Sigmoid colon (tissue), 4 donors: Measurements from ENCODE around the gene B4GALNT3.

Source experiments
- POLR2A ChIP-seq, 2 donors: fragments of 450-650 bp; IDR thresholded peaks; one replicate each; pipeline ENCODE4 v1.6.1; 2016; ENCODE audit warnings: antibody characterized with exemption in 2 of 2, mild to moderate bottlenecking in 2 of 2, moderate library complexity in 2 of 2
- POLR2AphosphoS5 ChIP-seq, 4 donors: sonication (generic); formaldehyde crosslinking; IDR thresholded peaks; one replicate each; pipeline ENCODE4 v1.6.1; 2017; ENCODE audit warnings: antibody characterized with exemption in 4 of 4
- TF ChIP-seq, protein P1 (sequence below), 4 experiments: fragments of 450-650 bp in 3 of 4; fragments of 200-600 bp in 1 of 4; IDR thresholded peaks; one replicate each; pipeline ENCODE4 v1.5.1; 2016 to 2019; ENCODE audit warnings: antibody characterized with exemption in 4 of 4, mild to moderate bottlenecking in 3 of 4, moderate library complexity in 2 of 4

DNA sequence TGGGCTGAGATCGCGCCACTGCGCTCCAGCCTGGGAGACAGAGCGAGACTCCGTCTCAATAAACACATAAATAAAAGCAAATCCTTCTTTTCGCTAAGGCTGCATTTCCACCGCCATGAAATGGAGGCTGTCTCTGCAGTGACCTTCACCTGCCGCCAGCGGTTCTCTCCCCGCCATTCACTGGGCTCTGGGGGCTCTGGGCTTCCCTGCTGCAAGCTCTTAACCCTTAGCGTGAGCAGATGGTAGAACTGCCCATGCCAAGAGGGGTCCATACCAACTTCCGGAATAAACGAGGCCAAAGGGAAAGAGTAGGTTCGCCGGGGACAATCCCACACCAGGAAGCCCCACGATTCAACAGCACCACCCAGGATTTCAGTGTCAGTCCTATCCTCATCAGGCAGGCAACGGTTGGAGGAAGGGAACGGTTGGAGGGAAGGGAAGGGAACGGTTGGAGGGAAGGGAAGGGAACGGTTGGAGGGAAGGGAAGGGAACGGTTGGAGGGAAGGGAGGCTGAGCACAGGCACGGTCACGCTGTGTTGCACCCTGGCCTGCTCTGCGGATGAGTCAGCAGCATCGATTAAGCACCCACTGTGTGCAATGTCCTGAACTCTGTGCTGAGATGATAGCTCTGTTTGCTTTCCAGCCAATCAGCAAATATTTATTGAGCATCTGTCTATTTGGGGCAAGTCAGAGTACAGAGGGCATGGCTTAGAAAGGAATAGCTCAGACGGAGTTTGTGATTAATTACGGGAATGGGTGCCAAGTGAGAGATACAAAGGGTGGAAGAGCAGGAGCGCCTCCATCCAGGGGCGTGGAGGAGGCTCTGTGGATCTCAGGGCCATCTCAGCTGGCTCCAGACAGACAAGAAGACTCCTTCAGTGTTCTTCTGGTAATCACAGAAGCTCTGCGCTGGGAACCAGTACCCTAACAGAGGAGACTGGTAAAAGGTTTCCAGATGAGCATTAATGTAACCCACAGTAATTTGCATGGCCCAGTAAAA is 125.6 kb downstream of the B4GALNT3 start:
- TF ChIP-seq POLR2A (IDR thresholded peaks at IDR 0.05): no peak
- TF ChIP-seq, protein P1, sequence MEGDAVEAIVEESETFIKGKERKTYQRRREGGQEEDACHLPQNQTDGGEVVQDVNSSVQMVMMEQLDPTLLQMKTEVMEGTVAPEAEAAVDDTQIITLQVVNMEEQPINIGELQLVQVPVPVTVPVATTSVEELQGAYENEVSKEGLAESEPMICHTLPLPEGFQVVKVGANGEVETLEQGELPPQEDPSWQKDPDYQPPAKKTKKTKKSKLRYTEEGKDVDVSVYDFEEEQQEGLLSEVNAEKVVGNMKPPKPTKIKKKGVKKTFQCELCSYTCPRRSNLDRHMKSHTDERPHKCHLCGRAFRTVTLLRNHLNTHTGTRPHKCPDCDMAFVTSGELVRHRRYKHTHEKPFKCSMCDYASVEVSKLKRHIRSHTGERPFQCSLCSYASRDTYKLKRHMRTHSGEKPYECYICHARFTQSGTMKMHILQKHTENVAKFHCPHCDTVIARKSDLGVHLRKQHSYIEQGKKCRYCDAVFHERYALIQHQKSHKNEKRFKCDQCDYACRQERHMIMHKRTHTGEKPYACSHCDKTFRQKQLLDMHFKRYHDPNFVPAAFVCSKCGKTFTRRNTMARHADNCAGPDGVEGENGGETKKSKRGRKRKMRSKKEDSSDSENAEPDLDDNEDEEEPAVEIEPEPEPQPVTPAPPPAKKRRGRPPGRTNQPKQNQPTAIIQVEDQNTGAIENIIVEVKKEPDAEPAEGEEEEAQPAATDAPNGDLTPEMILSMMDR (IDR thresholded peaks at IDR 0.05): no peak
- no peak for TF ChIP-seq POLR2AphosphoS5 (IDR thresholded peaks at IDR 0.05)
